GM21717 (cell line): ENCODE measurements around the gene DYNLT4.
"Not testable (repeated sequence)": the region's sequence is repeated elsewhere in the genome, so short reads cannot be mapped to it uniquely, and the experiment has no call there.

Experiments
- ATAC-seq: cut with Tn5 transposase; IDR thresholded peaks from one replicate; pipeline ENCODE4 v1.9.1; 2021; ENCODE audit warnings: mild to moderate bottlenecking, moderate library complexity; ENCODE audit not compliant: unreplicated experiment

DYNLT4 gene, protein sequence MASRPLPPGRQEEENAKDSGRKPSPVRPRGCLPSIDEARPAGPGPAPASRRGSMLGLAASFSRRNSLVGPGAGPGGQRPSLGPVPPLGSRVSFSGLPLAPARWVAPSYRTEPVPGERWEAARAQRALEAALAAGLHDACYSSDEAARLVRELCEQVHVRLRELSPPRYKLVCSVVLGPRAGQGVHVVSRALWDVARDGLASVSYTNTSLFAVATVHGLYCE

DNA sequence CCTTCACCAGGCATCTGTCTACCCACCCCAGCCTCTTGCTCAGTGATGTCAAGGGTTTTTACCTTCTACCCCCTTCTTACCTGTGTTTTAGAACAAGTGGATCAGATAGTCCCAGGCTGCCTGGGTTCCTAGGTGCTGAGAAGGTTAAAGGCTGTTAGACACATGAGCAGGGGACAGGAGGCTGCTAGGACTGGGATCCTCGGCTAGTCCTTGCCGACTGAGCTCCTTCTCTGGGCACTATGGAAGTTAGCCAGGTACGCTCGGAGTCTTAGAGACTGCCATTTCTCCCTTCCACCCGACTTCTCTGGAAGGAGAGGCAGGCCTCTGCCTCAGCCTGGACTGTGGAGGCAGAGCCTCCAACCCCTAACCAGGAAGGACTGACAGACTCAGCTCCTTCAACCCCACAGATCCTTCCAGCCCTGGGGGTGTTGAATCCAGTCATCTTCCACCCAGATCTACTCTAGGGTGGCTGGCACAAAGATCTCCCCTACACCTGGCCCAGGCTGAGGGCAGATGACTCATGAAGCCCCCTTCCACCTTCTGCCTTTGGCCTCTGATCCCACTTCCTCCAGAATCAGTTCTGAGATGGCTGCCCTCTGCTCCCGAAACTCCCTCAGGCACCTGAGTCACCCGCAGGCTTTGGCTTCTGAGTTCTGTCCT lies at the start of gene DYNLT4:
Gene DYNLT4 (minus strand): TSS at position 648 of the 660 bp plus-strand sequence. CDS start 683 bp downstream, outside the sequence.
- no peak for ATAC-seq

DNA sequence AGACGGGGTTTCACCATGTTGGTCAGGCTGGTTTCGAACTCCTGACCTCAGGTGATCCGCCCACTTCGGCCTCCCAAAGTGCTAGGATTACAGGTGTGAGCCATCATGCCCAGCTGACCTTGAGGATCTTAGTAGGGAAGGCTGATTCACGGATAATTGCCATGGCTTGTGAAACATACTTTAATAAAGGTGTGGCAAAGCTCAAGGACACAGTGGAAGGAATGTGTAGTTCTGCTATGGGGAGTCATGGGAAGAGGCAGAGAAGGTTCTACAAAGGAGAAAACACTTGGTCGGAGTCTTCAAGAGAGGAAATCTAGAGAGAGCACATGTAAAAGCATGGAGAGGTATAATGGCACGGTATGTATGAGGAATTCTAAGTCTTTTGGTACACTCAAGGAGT lies 48.6 kb upstream of the DYNLT4 start:
- no peak for ATAC-seq

DNA sequence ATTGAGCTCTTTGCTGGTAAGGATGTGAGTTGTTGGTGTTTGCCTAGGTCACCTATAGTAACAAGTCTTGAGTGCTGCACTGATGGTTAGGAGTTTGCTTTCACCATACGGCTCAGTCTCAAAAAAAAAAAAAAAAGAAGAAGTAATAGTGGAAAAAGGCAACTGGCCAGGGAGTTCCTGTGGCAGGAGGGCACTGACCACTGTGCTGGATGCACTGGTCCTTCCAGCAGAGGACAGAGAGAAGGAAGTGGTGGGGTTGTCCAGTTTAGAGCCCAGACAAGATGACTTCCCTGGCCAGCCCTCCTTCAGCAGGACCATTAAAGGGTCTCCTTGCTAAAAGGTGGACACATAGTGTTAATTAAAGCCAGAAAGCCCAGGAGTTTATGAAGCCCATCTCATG lies 47.8 kb upstream of the DYNLT4 start:
- ATAC-seq = no peak

DNA sequence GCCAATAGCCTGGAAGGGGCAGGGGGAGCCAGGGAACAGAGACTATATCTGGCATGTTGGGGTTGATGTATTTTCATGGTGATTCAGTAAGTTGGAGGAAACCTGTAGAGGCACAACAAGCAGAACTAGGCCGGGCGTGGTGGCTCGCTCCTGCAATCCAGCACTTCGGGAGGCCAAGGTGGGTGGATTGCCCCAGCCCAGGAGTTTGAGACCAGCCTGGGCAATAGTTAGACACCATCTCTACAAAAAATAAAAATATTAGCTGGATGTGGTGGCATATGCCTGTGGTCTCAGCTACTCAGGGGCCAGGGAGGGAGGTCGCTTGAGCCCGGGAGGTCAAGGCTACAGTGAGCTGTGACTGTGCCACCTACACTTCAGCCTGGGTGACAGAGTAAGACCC lies 46.0 kb upstream of the DYNLT4 start:
- ATAC-seq = no peak

DNA sequence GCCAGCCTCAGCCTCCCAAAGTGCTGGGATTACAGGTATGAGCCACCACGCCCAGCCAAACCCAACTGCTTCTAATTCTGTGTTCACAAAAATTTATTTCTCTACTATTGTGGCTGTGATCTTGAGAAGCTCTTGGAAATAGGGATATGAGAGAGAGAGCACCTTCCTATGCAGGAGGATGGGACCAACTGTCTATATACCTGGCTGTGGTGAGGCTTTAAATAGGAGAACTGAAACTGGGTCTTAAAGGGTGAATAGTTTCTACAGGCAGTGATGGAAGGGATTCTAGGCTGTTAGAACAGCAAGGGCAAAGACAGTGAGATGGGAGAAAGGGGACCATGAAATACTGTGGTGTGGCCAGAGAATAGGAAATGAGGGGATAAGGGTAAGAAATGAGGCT lies 44.2 kb upstream of the DYNLT4 start:
- ATAC-seq = no peak

DNA sequence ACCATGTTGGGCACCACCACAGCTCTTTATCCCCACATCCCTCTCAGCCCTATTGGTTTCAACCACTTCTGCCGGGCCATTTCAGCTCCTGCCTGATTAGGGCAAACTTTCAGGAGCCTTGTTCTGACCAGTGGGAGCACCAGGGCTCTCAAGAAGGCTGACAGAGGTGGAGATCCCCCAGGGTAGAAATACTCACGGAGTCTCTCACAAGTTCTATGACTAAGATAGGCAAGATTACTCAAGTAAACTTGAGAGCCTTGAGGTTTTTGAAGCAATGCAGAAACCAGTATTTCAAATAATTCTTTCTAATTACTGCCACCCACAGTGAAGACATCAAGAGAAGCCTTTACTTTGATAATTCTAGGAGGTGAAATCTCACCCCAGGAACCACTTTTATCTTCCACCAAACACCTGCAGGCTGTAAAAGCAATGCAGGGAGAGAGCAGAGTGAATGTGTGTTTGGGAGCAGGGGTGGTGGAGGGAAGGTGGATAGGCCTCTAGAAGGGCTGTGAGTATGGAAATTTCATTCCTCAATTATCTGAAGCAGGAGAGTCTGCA lies 42.5 kb upstream of the DYNLT4 start:
- ATAC-seq = no peak

DNA sequence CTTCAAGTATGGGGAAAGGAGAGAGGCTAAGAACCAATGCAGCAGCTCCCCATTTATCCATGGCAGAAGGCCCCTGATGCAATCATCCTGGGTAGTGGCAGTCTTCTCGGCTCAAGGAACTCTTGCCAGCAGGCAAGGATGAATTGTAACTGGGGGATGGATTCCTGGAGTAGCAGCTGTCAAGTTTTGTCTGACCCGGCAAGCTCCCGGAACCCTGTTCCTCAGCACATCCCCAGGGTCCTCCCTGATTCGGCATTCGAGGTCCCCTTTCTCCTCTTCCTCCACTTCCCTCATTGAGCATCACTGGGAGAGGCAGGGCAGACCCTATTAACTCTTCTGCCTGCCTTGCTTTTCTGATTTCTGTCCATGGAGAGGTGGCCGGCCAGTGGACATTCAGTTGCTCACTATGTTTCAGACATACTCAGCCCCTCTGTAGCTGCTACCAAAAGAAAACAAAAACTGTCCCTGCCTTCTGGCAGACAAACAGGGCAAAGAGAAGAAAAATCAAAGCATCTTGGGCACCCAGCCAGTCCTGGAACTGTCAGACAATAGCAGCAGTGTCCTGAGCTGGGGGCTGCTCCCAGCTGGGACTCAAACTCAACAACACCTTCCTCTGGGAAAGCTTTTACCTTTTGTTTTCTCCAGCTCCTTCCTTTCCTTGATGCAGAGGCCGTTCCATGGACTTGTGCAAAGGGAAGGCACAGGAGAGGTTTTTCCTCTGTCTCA lies 41.5 kb upstream of the DYNLT4 start:
- ATAC-seq = no peak

DNA sequence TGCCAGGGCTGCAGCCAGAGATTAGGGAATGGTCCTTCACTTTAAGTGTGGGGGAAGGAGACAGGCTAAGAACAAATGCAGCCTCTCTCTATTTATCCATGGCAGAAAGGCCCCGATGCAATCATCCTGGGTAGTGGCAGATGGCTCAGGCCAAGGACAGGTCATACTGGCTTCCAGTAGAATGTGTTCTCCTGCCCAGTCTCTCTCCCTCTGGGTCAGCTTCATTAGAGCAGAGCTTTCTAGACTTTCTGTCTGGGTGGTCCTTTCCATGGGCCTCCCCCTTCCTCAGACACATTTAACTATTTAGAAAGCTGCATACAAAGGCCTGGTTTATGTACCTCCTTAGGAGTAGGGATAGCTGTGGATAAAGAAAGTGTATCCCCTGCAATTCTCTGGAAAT lies 40.7 kb upstream of the DYNLT4 start:
- ATAC-seq = no peak

DNA sequence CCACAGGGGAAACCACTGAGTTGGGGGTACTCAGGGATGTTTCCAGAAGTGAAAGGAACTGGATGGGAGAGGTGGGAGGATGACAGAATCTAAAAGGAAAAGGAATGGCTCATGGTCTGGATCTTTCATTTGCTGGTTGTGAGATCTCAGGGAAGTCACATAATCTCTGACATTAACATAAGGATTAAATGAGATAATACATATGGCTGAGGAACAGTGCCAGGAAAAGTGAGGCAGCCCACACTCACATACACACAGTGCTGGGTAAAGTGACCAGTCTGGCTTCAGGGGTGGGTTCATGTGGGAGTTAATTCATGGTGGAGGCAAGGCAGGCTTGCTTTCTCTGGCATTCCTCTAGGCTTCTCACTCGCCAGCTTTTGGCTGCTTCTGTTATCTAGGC lies 39.8 kb upstream of the DYNLT4 start:
- no peak for ATAC-seq

DNA sequence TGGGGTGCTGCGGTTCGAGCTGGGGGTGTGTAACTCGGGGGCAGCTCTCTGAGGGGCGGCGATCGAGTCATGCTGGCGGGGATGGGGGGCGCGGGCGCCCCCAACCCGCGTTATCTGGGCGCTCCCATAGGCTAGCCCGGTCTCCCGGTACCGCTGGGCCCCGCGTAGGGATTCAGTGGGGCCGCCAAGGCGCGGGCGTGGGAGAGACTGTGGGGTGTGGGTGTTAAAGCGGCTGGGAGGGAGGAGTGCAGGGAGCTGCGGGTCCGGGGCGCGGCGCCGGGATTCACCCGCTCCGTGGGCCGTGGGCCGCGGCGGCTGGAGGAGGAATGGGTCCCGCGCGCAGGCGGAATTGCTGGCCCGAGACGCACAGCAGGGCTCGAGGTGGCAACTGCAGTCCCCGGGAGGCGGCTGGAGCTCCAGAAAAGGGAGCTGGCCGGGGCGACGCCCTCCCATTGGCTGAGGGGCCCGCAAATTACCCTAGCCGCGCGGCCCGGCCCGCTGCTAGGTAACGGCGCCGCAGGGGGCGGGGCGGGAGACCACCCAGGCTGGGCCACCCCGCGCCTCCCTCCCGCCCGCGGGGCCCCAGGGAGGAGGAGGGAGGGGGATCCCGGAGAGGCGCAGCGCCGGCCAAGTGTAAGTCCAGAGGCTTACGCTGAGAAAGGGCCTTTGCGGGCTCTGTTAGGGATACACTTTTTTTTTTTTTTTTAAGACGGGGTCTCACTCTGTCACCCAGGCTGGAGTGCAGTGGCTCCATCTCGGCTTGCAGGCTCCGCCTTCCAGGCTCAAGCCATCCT lies 35.9 kb upstream of the DYNLT4 start, which contains the start of gene PTCH2:
Gene PTCH2 (minus strand): TSS at position 392 of the 794 bp plus-strand sequence. CDS start 321 bp downstream, at position 71.
- no peak for ATAC-seq

DNA sequence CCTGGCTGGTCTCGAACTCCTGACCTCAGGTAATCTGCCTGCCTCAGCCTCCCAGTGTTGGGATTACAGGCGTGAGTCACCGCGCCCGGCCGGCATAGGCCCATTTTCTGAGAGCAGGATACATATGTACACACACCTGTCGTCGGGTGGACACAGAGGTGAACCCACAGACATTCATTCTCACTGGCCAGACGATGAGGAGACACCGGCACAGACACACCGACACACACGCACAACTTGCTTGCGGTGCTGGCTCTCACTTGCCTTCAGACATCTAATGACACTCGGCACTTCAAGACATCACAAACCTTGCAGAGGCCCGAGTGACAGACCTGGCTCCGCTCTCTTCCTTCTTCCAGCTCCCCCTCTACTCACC lies 35.3 kb upstream of the DYNLT4 start:
- no peak for ATAC-seq

DNA sequence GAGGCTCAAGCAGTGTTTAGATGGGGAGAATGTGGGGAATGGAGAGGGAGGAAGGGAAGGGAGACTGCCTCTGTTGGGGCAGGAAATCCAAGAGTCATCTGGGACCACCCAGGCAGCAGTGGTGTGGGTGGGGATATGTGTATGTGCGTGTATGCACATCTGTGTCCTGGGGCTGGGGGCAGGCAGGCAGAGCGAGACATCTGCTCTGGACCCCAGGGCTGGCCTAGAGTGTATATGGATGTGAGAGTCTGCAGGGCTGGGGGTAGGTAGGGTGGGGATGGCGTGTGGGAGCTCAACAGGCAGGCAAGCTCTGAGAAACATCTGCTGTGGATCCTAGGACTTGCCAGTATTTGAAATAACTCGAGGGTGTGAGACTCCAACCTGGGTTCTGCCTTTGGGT lies 32.4 kb upstream of the DYNLT4 start:
- no peak for ATAC-seq

DNA sequence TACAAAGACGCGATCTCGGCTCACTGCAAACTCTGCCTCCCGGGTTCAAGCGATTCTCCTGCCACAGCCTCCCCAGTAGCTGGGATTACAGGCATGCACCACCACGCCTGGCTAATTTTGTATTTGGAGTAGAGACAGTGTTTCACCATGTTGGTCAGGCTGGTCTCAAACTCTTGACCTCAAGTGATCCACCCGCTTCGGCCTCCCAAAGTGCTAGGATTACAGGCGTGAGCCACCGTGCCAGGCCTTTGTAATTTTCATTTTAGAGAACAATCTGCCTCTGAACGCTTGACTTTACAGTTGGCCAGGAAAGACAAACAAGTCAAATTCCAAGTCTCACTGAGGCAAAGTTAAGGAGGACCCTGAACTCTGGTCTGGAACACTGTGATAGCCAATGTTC lies 31.1 kb upstream of the DYNLT4 start:
- not testable (repeated sequence) for ATAC-seq

DNA sequence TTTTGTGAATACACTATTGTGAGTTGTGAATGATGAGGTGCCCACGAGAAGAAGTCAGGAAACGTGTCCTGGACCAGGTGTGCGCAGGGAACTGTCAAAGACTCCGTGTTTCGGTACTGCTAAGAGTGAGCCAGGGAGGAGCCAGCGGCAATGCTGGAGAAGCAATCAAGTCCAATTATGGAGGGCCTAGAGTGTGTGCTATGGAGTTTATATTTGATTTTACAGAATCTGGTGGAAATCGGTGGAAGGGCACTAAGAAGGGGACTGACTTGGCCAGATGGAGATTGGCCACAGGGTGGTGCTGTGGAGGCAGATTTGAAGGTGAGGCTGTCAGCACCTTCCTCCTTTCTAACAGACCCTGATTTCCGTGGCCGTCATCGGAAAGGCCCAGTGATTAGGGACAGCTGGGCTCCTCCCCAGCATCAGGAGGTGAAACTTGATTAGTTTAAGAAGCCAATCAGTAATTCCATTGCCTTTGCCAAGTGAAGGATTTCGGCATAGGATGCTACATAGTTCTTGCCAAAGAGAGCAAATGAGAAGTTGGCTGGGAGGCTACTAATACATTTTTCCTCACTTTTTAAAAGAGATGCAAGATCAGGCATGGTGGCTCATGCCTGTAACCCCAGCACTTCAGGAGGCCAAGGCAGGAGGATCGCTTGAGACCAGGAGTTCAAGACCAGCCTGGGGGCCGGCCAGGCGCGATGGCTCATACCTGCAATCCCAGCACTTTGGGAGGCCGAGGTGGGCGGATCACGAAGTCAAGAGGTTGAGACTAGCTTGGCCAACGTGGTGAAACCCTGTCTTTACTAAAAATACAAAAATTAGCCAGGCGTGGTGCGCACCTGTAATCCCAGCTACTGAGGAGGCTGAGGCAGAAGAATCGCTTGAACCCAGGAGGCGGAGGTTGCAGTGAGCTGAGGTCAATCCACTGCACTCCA lies 28.9 kb upstream of the DYNLT4 start:
- ATAC-seq = no peak

DNA sequence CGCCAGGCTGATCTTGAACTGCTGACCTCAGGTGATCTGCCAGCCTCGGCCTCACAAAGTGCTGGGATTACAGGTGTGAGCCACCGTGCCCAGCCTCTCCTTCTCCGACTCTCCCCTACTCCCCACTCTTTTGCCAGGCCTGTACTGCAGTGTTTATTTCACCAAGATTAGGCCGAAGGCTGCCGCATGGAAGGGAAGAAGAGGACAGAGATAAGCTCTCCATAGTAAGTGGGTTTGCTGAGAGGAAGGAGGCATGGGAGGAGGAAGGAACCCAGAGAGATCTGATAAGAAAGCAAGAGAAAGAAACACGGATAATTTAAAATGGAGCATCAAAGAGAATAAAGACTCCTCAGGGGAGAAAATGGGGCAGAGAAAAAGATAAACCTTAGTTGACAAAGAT lies 27.2 kb upstream of the DYNLT4 start:
- no peak for ATAC-seq

DNA sequence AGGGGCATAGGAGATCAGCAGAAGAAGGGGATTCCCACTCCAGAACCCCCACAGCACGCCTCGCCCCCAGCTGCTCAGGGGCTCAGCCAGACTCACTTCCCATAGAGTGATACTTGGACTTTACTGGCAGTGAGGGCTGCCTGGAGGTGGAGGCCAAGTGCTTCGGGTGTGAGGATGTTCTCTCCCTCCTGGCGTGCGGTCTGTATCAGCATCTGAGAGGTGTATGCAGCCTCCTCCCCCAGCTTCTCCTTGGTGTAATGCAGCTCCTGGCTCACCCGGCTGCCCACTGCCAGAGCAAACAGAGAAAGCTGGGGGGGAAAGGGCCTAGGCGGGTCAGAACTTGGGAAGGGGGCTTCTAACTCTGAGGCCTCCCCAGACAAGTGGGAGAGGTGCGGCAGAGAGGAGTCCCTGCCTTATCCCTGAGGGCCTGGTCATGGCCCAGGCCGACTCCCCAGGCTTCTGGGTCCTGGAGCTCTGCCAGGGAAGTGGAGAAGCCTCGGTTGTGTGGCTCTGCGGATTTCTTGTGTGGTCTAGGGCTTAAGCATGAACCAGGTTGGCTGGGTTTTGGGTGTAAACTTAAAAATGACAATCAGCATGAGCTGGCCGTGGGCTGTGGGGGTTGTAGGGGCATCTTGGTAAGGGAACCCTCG lies 25.0 kb upstream of the DYNLT4 start:
- no peak for ATAC-seq

DNA sequence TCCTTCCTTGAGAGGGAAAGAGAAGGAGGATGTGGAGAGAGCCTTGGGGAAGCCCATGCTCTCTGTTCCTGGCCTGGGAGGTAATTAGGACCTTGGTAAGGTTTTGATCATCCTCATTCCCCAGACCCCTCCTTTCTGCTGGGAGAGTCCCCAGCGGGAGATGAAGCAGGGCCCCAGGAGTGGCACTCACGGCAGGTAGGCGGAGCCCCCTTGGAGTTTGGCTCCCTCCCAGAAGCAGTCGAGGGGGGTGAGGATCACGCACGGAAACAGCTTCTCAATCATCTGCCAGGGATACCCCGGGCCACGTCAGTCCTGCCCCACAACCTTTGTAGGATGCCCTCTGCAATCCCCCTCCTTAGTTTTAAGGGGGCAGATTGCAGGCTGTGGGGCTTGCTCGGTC lies 24.4 kb upstream of the DYNLT4 start:
- ATAC-seq = no peak

DNA sequence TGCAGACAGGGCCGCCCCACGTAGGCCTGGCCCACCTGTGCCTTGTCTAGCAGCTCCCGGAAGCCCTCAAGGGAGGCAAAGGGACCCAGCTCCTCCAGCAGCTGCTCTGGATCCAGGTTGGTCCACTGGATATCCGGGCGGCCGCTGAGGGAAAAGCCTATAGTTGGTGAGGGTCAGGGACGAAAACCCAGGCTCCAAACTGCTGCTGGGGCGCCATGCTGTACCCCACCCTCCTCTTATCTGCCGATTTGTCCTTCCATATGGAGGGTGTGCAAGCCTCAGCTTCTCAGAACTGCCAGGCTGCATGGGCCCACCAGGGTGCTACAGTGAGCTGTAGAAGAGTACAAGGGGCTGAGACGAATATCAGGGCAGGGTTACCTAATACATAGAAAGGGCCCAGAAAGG lies 23.8 kb upstream of the DYNLT4 start:
- no peak for ATAC-seq
